Neural cell (in vitro differentiated cells): ENCODE measurements around the gene ATP8B1.

ENCODE experiments used
- CTCF ChIP-seq: fragments of 450-650 bp; IDR thresholded peaks from 2 replicates; pipeline ENCODE4 v1.5.1; 2014; ENCODE audit warnings: antibody characterized with exemption, mild to moderate bottlenecking, moderate library complexity; ENCODE audit not compliant: poor library complexity, severe bottlenecking
- EZH2 ChIP-seq: fragments of 200-600, 300-800 bp; shearing (Covaris generic), sonication (generic); IDR thresholded peaks from 2 replicates; pipeline ENCODE4 v1.6.1; 2014; ENCODE audit warnings: antibody characterized with exemption, low read length, borderline replicate concordance, mild to moderate bottlenecking; ENCODE audit not compliant: insufficient read depth, poor library complexity, severe bottlenecking
- POLR2AphosphoS5 ChIP-seq: IDR thresholded peaks from 2 replicates; pipeline ENCODE4 v1.6.1; 2012
- REST ChIP-seq: IDR thresholded peaks from 2 replicates; pipeline ENCODE4 v1.6.1; 2012; ENCODE audit warnings: borderline replicate concordance
- SMC3 ChIP-seq: fragments of 450-650 bp; conservative IDR thresholded peaks from 2 replicates; pipeline ENCODE4 v1.6.1; 2014; ENCODE audit warnings: antibody characterized with exemption, mild to moderate bottlenecking, moderate library complexity; ENCODE audit not compliant: poor library complexity
- TAF1 ChIP-seq: IDR thresholded peaks from 2 replicates; pipeline ENCODE4 v1.6.1; 2012; ENCODE audit warnings: low read depth

- TF ChIP-seq CTCF (no peak), POLR2AphosphoS5 (no peak), TAF1 (no peak), SMC3 (no peak), REST (no peak), EZH2 (no peak)
These were observed 50.1 kb downstream of the ATP8B1 start for GRCh38 chr18:57753063-57753462.
